ENCODE data around the gene PKHD1.
"Not testable (repeated sequence)": the region's sequence is repeated elsewhere in the genome, so short reads cannot be mapped to it uniquely, and the experiment has no call there.

The PKHD1 gene

DNA sequence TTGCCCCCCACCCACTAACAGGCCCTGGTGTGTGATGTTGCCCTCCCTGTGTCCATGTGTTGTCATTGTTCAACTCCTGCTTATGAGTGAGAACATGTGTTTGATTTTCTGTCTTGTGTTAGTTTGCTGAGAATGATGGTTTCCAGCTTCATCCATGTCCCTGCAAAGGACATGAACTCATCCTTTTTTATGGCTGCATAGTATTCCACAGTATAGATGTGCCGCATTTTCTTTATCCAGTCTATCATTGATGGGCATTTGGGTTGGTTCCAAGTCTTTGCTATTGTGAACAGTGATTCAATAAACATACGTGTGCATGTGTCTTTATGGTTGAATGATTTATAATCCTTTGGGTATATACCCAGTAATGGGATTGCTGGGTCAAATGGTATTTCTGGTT, 169.1 kb downstream of the PKHD1 start:
- not testable (repeated sequence) for DNase-seq

DNA sequence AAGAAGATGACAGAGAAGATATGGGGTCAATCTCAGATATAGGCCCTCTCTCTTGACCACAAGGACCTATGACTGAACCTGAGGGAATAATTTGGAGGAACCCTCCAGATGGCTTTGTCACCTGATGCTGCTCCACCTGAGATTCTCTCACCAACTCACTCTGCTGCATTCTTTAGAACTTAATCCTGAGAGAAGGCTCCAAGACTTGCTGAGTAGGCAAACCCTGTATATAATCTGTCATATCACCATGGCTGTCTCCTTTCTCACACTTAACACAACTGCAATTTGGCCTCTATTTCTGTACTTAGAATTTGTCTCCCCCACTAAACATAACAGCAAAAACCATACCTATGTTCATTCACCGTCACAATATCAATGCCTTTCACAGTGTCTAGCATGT, 172.3 kb downstream of the PKHD1 start:
- no peak for DNase-seq

DNA sequence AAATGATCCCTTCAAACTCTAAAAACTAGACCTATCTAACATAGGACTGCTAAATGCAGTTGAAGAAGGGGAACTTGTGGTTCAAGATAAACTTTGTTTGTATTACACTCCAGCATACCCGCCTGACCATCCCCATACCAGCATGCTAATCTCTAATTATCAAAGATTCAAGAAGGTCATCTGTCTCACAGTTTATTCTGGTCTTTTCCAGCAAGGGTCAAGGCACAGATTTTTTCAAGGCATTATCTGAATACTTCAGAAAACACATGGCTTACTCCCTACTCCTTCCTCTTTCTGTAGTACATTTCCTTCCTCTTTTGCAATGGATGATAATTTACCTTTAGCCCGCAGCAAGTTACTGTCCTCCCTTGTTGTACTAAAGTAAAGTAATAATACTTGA, 174.1 kb downstream of the PKHD1 start:
- DNase-seq: no peak

DNA sequence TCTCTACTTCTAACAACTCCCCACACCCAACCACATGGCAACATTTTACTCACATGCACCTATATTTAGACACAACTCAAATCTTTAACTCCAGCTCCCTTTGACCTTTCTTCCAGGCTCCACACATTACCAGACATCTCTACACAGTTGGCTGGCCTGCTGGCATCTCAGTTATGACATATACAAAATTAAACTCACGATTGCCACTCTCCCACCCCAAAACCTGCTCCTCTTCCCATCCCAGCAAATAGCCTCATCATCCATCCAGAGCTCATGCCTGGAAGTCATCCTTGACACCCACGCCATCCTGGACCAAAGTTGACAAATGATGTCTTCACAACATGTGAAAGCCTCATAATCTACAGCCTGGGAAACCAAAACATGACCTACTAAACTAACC, 176.6 kb downstream of the PKHD1 start:
- no peak for DNase-seq

DNA sequence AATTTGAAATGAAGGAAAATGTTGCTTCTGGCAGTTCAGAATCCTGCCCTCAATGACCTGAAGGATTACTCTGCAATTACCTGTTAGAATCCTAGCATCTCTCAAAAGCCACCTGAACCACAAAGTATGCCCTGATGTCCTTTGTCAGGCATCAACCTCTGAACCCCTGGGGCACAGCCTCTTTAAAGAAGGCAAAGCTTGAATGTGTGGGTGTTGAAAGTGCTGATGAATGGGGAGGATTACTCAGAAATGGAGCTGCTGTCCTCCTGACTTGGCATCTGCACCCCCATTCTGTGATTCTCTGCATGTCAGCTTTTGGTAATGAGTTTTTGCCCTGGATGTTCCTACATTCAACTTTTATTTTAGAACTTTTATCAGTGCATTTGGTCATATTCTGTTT, 179.2 kb downstream of the PKHD1 start:
- DNase-seq: no peak

DNA sequence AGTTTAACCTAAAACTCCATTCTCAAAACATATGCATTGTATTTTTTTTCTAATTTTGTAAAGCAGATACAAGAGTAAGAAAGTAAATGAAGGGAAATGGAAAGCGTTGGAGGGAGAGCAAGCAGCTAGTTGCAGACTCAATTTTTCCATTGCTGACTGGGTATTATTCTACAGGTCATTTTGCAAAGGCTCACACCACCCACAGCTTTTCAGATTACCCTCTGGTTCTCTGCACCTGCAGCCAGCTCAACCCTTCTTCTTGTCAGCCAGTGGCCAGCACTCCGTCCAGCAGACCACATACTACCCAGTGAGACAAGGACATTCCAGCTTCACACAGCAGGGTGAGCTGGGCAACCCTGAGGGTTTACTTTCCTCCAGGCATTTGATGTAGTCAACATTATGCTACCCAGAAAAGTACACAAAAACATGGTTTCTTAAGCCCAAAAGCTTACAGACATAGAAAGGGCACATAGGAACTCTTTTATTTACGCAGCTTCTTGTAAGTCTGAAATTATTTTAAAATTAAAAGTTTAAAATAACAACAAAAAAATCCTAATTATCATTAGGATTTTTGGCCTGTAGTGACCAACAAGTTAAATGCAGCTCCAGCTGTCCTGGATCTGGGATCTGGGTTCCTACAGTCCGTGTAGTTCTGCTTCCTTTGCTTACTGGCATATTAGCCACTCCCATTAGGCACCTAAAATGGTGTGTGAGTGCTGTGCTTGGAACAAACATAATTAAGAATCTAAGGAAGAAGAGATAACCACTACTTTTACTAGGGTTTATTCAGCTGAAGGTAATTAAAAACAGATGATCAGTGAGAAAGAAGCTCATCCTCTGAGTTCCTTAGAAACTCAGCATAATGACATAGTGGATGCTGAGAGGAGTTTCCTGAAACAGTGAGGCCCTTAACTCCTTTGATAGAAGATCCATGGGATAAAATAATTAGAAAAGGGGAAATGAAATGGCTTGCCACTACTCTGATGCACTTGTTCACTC, 185.3 kb downstream of the PKHD1 start:
- no peak for DNase-seq

DNA sequence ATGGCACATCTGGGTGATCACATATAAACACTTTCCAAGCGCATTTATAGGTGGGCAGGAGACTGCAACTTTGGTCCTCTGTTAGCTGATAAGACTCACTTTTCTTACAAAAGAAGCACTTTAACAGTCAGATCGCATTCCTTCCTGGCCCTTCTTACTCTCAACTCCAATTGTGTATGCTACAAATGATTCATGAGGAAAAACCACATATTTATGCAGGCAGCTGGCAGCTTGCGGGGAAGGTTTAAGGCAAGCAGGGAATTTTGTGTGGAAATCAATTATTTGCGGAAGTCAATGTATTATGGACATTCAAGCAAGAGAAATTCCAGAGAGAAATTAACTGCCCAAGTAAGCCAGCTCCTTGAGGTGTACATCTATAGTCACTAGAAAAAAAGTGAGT, 194.0 kb downstream of the PKHD1 start:
- DNase-seq: no peak

DNA sequence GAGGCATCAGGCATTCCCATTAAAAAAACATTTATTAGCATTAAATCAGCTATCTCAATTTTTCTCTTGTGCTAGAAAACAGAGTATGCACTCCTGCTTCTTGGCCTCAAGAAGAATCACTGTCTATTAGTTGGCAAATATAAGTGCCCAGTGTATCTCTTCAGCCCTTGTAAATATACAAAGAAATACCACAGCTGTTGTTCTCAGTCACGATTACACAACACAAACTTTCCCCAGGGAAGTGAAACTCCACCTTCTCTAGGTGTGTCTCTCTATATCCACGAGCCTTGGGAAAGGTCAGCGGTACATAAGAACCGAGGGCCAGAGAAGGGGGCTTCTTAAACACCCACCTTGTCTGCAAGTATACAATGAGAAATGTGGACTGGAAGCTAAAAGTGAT, 194.7 kb downstream of the PKHD1 start:
- no peak for DNase-seq

DNA sequence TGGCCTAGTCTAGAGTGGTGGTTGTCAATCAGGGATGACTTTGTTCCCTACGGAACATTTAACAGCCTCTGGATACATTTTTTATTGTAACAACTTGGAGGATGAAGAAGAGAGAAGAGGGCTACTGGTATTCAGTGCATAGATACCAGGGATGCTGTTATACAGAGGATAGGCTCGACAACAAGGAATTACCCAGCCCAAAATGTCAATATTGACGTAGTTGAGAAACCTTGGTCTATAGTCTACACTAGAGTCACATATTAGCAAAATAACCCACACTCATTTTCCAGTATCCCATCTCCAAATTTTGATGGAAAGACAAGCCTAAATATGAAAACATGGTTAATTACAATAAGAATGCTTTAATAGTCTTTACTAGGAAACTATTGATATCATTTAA, 195.1 kb downstream of the PKHD1 start:
- DNase-seq: no peak

DNA sequence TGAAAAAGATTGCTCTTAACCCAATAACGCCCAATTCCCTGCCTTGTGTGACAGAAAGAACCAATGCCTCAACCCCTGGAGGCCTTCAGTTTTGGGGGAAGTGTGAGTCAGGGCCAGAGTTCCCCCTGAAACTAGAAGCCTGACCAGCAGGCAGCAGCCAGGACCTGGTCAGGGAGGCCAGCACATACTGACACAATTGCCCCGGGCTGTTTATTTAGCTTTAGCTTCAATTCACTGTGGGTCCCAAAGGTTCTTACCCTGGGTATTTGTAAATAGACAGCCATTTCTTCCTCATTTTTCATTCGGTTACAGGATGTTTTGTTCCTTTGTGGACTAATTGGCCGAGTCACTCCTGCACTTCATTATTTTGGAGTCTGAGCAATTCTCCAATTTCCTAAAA, 195.6 kb downstream of the PKHD1 start:
- DNase-seq: no peak

DNA sequence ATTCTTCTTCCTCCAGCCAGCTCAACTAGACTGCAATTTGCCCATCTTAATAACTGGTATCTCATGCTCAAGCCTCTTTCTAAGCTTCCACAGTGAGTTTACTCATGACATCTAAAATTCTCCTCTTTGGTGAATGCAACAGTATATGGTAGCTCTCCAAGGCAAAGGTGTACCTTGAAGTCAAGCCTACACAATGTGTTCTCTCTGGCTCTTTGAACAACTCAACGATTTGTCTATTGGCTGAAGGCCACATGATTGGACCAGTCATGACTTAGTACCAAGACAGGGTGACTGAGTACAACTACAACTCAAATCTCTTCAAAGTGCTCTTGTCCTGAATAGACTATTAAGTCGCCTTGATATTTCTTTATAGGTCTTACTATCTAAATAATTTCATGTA, 199.6 kb downstream of the PKHD1 start:
- no peak for DNase-seq

DNA sequence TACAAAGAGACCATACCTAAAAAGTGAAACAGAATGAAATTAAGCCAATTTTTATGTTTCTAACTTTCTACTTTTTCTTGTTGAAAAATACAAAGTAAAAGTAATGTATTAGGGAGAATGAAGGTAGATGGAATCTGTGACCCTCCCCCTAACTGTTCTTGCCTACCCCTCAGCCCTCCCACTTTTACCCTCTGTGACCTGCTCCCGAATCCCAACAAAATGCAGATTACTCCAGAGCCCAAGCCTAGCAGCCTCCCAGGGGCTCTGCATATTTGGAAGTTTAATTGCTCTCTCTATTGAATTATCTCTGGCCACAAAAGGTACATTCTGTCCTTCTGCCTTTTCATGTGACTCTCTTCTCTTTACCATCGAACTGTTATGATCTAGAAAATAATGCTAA, 201.5 kb downstream of the PKHD1 start:
- DNase-seq: no peak

DNA sequence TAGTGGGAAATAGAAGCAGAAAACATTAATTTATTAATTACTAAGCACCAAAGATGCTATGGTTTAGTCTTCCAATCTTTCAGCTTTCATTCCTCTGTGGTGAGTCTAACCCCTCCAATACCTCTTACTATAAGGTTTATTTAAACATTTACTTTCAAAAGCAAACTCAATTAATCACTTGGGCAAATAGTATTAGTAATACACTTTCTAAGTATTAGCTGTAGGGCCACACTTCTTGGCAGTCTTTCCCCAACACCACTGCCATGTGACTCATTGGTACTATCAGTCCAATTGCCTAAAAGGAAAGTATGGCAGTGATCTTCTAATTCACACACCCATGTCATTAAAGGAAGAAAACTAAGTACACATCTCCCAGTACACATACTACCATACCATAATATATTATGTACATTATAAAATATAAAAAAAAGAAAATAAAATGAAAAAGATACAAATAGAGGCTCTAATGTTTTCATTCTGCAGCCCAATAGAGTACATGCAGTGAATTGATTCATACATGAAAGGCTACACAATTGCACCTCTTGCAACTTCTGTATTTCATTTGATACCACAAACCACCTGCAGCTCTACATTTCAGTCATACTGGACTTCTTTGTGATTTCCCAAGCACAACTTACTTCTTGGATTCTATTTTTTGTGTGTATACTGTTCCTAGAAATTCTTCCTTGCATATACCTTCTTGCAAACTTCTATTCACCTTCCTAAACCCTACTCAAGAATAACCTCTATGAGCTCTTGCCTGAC, 218.6 kb downstream of the PKHD1 start:
- no peak for DNase-seq

DNA sequence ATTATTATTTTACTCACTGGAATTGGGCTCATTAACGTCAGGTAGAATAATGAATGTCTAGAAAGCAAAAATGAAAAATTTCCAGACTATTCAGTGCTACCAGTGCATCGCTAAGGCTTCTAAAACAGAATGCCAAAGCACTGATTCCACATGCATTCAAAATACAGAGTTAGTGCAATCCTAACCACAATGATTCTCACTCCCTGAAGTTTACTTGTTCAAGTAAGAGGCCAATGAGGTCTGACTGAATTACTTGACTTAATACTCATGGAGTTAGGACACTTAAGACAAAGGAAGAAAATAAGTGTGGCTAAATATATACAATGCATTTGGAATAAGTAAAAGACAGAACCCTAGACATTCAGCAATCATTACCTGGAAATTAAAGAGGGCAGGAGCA, 220.5 kb downstream of the PKHD1 start:
- DNase-seq: no peak

DNA sequence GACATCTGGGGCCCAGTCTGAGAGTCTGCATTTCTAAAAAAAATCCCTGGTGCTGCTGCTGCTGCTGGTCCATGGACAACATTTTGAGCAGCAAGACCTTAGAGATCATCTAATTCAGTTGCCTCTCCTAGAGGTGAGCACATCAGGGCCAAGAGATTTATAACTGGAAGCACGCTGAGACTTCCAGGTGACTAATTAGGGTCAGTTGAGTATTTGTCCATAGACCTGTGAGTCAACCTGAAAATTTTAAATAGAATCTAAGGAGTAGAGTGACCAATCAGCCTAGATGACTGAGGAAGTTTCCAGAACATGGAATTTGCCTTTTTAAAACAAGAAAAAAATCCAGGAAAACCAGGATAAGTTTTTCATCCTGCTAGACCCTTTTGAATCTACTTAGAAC, 221.4 kb downstream of the PKHD1 start:
- DNase-seq: no peak

DNA sequence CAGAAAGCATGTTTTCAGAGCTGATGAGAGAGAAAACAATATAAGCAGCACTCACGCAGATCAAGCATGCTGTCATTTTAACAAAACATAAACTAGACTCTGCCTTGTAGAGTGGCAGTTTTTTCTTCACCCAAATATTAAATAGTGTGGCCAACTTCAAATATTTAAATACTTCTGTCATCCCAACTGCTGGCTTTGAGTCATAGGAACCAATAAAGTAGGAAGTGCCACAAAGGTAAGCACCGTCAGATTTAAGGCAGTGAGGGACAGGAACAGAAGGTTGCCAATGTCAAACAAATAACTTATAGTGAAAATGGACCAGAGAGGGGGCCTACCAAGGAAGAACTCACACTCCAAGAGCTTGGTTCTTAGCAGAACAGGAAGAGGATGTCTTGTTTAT, 222.2 kb downstream of the PKHD1 start:
- DNase-seq: no peak

DNA sequence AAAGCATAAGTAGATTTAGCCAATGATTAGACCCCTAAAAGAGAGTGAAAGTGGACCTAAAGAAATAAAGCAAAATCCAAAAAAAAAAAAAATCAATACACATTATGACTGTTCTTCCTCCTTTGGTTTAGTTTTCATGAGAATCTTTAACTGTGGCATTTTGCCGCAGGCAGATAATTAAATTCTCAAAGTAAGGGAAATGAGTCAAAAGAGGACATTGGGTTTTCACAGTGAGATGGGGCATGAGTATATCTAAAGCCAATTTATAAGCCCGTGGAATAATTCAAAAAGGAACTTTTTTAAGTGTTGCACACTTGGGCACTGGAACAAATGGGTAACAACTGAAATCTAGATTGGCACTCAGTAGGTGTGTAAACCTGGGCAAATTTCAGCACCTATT, 230.3 kb downstream of the PKHD1 start:
- DNase-seq: no peak

DNA sequence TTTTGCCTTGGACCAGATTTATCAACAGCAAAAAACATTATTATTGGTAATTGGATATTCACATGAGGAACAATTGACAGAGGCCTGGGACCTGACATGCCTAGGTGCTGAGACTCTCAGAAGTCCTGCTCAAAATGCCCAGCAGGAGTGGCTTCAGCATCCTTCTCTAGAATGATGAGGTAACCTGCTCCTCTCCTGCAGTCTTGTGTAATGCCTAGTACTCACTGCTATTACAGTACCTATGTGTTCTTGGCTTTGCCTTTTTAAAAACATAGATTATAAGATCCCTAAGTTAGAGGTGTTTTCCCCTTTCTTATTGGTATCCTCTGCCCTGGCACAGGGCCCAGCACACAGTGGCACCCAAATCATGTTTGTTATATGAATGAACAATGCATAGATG, 230.9 kb downstream of the PKHD1 start:
- no peak for DNase-seq

DNA sequence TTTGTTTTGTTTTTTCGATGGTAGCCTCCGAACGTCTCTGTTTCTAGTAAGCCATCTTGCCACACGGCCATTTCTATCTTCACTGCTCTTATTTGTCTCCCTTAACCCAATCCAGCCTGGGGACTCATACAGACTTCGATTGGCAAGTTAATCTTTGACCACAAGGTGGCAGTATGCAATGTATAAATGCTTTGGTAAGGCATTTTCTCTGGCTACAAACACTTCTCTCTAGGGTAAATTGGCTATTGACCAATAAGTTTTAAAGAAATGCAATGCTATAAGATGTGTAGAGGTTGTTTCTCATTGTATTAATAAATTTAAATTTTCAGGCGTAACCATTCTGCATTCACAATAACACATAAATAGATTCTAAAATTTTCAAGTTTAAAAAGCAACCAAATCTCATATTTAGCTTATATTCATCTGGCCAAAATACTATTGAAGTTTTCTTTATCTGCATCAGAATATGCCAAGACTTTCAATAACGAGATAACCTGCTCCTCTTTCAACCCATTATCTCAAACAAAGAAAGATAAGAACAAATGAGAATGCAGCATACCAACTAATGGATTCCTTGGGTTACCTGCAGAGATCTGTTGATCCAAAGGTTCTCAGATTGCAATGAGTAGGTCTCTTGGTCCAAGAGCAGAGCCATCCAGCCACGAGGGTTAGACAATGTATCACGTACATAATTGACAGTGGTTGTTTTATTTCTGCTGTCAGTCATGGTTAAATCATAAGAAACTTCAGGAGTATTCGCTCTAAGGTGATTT, 231.9 kb downstream of the PKHD1 start:
- DNase-seq: peak; percentile 39

DNA sequence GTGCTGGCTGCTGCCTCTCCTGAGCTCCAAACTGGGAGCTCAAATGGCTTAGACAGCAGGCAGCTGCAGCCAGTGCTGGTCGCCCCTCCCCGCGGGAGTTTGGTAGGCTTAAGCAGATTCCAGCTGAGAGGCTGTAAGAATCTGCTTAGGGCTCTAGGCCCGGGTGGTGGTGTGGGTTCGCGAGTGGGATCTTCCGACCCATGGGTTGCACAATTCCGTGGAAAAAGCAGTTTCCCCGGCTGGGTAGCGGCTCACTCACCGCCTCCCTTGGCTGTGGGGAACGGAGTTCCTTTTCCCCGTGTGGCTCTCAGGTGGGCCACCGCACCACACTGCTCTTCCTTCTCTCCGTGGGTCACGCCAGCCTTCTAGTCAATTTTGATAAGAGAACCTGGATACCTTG, 232.5 kb downstream of the PKHD1 start:
- no peak for DNase-seq

DNA sequence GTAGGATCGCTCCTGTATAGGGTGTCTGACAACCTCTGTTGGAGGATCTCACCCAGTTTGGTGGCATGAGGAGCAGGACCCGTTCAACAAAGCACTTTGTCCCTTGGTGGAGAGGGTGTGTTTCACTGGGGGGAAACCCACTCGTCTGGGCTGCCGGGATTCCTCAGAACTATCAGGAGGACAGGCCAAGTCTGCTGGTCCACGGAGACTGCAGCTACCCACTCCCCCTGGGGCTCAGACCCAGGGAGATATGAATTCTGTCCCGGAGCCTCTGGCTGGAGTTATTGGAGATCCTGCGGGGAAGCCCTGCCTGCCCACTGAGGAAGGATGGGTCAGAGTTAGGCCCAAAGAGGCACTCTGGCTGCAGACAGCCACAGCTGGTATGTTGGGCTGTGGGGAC, 233.1 kb downstream of the PKHD1 start:
- no peak for DNase-seq

DNA sequence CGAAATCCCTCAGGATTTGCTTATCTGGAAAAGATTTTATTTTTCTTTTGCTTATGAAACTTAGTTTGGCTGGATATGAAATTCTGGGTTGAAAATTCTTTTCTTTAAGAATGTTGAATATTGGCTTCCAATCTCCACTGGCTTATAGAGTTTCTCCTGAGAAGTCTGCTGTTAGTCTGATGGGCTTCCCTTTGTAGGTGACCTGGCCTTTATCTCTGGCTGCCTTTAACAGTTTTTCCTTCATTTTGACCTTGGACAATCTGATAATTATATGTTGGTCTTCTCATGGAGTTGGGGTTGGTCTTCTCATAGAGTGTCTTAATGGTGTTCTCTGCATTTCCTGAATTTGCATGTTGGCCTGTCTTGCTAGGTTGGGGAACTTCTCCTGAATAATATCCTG, 234.3 kb downstream of the PKHD1 start:
- DNase-seq: not testable (repeated sequence)

DNA sequence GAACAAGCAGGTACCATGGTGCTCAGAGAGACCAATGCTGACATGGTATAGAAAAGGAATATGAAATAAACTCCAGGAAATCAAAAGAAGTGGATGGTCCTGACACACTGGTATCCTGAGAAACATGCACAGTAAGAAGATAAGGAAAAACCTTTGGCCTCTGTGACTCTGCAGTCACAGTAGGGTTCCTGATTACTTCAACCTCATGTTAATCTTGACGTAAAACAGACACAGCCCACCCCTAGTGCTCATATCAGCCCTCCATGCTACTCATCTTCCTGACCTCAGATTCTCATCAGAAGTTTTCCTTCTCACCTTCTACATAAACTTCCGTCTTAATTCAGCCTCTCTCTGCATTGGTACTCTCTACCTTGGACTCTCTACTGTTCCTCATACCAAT, 240.9 kb downstream of the PKHD1 start:
- DNase-seq: no peak
